SK-N-SH treated with all-trans-retinoic acid at 6 μM for 48 hours (cell line): ENCODE data around the gene GSC2.

Experiments used
- ATAC-seq: fragments of 200-7000 bp; cut with Tn5 transposase; 3 replicates; pipeline ENCODE4 v1.9.1; 2020; ENCODE audit warnings: mild to moderate bottlenecking, moderate library complexity
- ARNTL ChIP-seq: fragments of 450-650 bp; formaldehyde crosslinking; IDR thresholded peaks from 2 replicates; pipeline ENCODE4 v1.5.0; 2020; ENCODE audit warnings: low read depth, mild to moderate bottlenecking, moderate library complexity, borderline replicate concordance
- BACH2 ChIP-seq: fragments of 250-450 bp; sonication (Bioruptor Pico); IDR thresholded peaks from 2 replicates; pipeline ENCODE4 v1.9.0; 2021; ENCODE audit warnings: mild to moderate bottlenecking, borderline replicate concordance
- CREB5 ChIP-seq: fragments of 250-450 bp; sonication (Bioruptor Pico); IDR thresholded peaks from 2 replicates; pipeline ENCODE4 v1.5.1; 2020; ENCODE audit warnings: low read depth, mild to moderate bottlenecking, moderate library complexity
- CSDC2 ChIP-seq: fragments of 250-450 bp; sonication (Bioruptor Pico); IDR thresholded peaks from 2 replicates; pipeline ENCODE4 v1.5.0; 2020; ENCODE audit warnings: mild to moderate bottlenecking, moderate library complexity
- ESRRG ChIP-seq: fragments of 250-450 bp; sonication (Bioruptor Pico); IDR thresholded peaks from 2 replicates; pipeline ENCODE4 v1.6.1; 2021; ENCODE audit warnings: mild to moderate bottlenecking
- GLIS3 ChIP-seq: fragments of 250-450 bp; sonication (Bioruptor Pico); IDR thresholded peaks from 2 replicates; pipeline ENCODE4 v1.5.0; 2020; ENCODE audit warnings: mild to moderate bottlenecking, moderate library complexity
- ISL1 ChIP-seq: fragments of 250-450 bp; sonication (Bioruptor Pico); IDR thresholded peaks from 2 replicates; pipeline ENCODE4 v2.1.2; 2022; ENCODE audit warnings: mild to moderate bottlenecking, moderate library complexity
- OSR1 ChIP-seq: fragments of 250-450 bp; sonication (Bioruptor Pico); IDR thresholded peaks from 2 replicates; pipeline ENCODE4 v1.8.0; 2022; ENCODE audit warnings: moderate library complexity, mild to moderate bottlenecking, inconsistent platforms
- PATZ1 ChIP-seq: fragments of 250-450 bp; sonication (Bioruptor Pico); IDR thresholded peaks from 2 replicates; pipeline ENCODE4 v1.8.0; 2020; ENCODE audit warnings: mild to moderate bottlenecking, moderate library complexity, borderline replicate concordance
- POU6F1 ChIP-seq: fragments of 250-450 bp; sonication (Bioruptor Pico); IDR thresholded peaks from 2 replicates; pipeline ENCODE4 v1.8.0; 2021; ENCODE audit warnings: low read depth, mild to moderate bottlenecking, moderate library complexity, borderline replicate concordance
- PPARA ChIP-seq: fragments of 250-450 bp; sonication (Bioruptor Pico); IDR thresholded peaks from 2 replicates; pipeline ENCODE4 v1.5.0; 2020; ENCODE audit warnings: mild to moderate bottlenecking, borderline replicate concordance
- SNAI2 ChIP-seq: fragments of 250-450 bp; sonication (Bioruptor Pico); IDR thresholded peaks from 2 replicates; pipeline ENCODE4 v1.5.0; 2020; ENCODE audit warnings: mild to moderate bottlenecking, moderate library complexity
- TCF4 ChIP-seq: fragments of 250-450 bp; sonication (Bioruptor Pico); IDR thresholded peaks from 2 replicates; pipeline ENCODE4 v1.8.0; 2021; ENCODE audit warnings: mild to moderate bottlenecking, moderate library complexity, borderline replicate concordance
- TOX ChIP-seq: fragments of 250-450 bp; sonication (Bioruptor Pico); IDR thresholded peaks from 2 replicates; pipeline ENCODE4 v1.8.0; 2021; ENCODE audit warnings: mild to moderate bottlenecking, moderate library complexity, borderline replicate concordance
- TSHZ2 ChIP-seq: fragments of 250-450 bp; sonication (Bioruptor Pico); IDR thresholded peaks from 2 replicates; pipeline ENCODE4 v1.5.0; 2020; ENCODE audit warnings: mild to moderate bottlenecking, moderate library complexity
- ZC3H10 ChIP-seq: fragments of 250-450 bp; sonication (Bioruptor Pico); IDR thresholded peaks from 2 replicates; pipeline ENCODE4 v1.5.1; 2021; ENCODE audit warnings: mild to moderate bottlenecking, moderate library complexity
- ZFP3 ChIP-seq: fragments of 250-450 bp; sonication (Bioruptor Pico); IDR thresholded peaks from 2 replicates; pipeline ENCODE4 v1.5.0; 2020; ENCODE audit warnings: mild to moderate bottlenecking, moderate library complexity
- ZFP30 ChIP-seq: fragments of 450-650 bp; formaldehyde crosslinking; IDR thresholded peaks from 2 replicates; pipeline ENCODE4 v1.5.0; 2022; ENCODE audit warnings: mild to moderate bottlenecking, moderate library complexity
- ZNF565 ChIP-seq: fragments of 450-650 bp; formaldehyde crosslinking; conservative IDR thresholded peaks from 2 replicates; pipeline ENCODE4 v1.5.0; 2020; ENCODE audit warnings: low read depth, mild to moderate bottlenecking, moderate library complexity
- ZNF70 ChIP-seq: fragments of 450-650 bp; formaldehyde crosslinking; IDR thresholded peaks from 2 replicates; pipeline ENCODE4 v1.5.0; 2020; ENCODE audit warnings: mild to moderate bottlenecking, moderate library complexity
- ZNF8 ChIP-seq: fragments of 450-650 bp; formaldehyde crosslinking; IDR thresholded peaks from 2 replicates; pipeline ENCODE4 v1.5.0; 2020; ENCODE audit warnings: mild to moderate bottlenecking, moderate library complexity

GSC2 gene

GRCh38 chr22:19196841-19197612 is 46.9 kb upstream of the GSC2 start:
- no peak for TF ChIP-seq POU6F1 (CRISPR knock-in tag)
- ATAC-seq, result no peak

GRCh38 chr22:19195796-19196731 is 46.0 kb upstream of the GSC2 start:
- TF ChIP-seq GLIS3, result no peak
- TF ChIP-seq ZFP3, result no peak
- no peak for TF ChIP-seq ZNF8 (CRISPR knock-in tag)
- no peak for TF ChIP-seq ZFP30 (CRISPR knock-in tag)
- TF ChIP-seq ZNF70, result no peak
- no peak for TF ChIP-seq TCF4 (CRISPR knock-in tag)
- no peak for TF ChIP-seq PATZ1 (CRISPR knock-in tag)
- no peak for TF ChIP-seq ZC3H10 (CRISPR knock-in tag)
- no peak for TF ChIP-seq ESRRG (CRISPR knock-in tag)
- no peak for TF ChIP-seq ISL1
- TF ChIP-seq, all 23 proteins: peak for 0
- ATAC-seq, result no peak

- TF ChIP-seq ISL1, result no peak
- no peak for TF ChIP-seq ZNF565 (CRISPR knock-in tag)
- no peak for TF ChIP-seq SNAI2
- TF ChIP-seq ZFP30 (CRISPR knock-in tag), result no peak
- no peak for TF ChIP-seq OSR1 (CRISPR knock-in tag)
- no peak for TF ChIP-seq ZC3H10 (CRISPR knock-in tag)
- TF ChIP-seq ESRRG (CRISPR knock-in tag), result no peak
- no peak for TF ChIP-seq ARNTL (CRISPR knock-in tag)
- TF ChIP-seq PATZ1 (CRISPR knock-in tag), result no peak
- no peak for TF ChIP-seq TOX (CRISPR knock-in tag)
- no peak for TF ChIP-seq PPARA (CRISPR knock-in tag)
- no peak for TF ChIP-seq BACH2
- no peak for ATAC-seq
These were observed 44.9 kb upstream of the GSC2 start for GRCh38 chr22:19194766-19195536.

- TF ChIP-seq PPARA (CRISPR knock-in tag) (no peak), CREB5 (CRISPR knock-in tag) (no peak), ZFP3 (no peak), ZNF565 (CRISPR knock-in tag) (no peak), ZNF8 (CRISPR knock-in tag) (no peak), ZNF70 (no peak), BACH2 (no peak), CSDC2 (no peak), TSHZ2 (no peak), ARNTL (CRISPR knock-in tag) (no peak), TCF4 (CRISPR knock-in tag) (no peak), ESRRG (CRISPR knock-in tag) (no peak), TOX (CRISPR knock-in tag) (no peak)
- no peak for ATAC-seq
These were observed 43.8 kb upstream of the GSC2 start for GRCh38 chr22:19193879-19194278.
